GM12878 (cell line): ENCODE measurements around the gene COL4A1. TPM values are rescaled to one million over a fixed set of nuclear protein-coding genes. Genes with fewer than 3 reads are reported as not detected.

Experiments
- ATAC-seq: fragments of 200-7000 bp; cut with Tn5 transposase; 3 replicates; pipeline ENCODE4 v1.9.1; 2020; ENCODE audit warnings: mild to moderate bottlenecking, moderate library complexity
- BruUV-seq: library from RNA; stranded (reverse); fragments of 400-500 nt; replicated peaks from 2 replicates; lab custom pipeline; 2021; lab: Mats Ljungman, UMichigan
- CTCF ChIA-PET: fragments of 300-600 bp; sonication (Branson Sonifier 250); formaldehyde crosslinking; extraction: SDS; loops from one replicate; lab custom pipeline; 2021; ENCODE audit warnings: inconsistent platforms; lab: Yijun Ruan, JAX
- POLR2A ChIA-PET: fragments of 350-600 bp; formaldehyde crosslinking; extraction: SDS; loops from one replicate; lab custom pipeline; 2021; ENCODE audit warnings: inconsistent platforms; lab: Charles Lee
- RAD21 ChIA-PET: fragments of 300-600 bp; sonication (Branson Sonifier 250); formaldehyde crosslinking; loops from one replicate; lab custom pipeline; 2023; ENCODE audit warnings: antibody characterized with exemption; ENCODE audit not compliant: unreplicated experiment; lab: Charles Lee
- SMC1A ChIA-PET: fragments of 300-600 bp; sonication (Branson Sonifier 250); formaldehyde crosslinking; loops from one replicate; lab custom pipeline; 2023; ENCODE audit not compliant: unreplicated experiment, uncharacterized antibody; lab: Charles Lee
- DNase-seq: peaks from one replicate; pipeline ENCODE4 v3.0.0-alpha.2; 2011; ENCODE audit warnings: low read depth, low spot score
- FAIRE-seq: peaks from 3 replicates; lab custom pipeline; 2011; peaks lifted over from hg19 to GRCh38; lab: Jason Lieb, UNC
- H2AFZ ChIP-seq: 2 replicates; pipeline ENCODE4 v1.6.0; 2011; ENCODE audit warnings: low read depth, low read length, control low read depth; ENCODE audit not compliant: control insufficient read depth
- H3K27ac ChIP-seq: 2 replicates; pipeline ENCODE4 v1.5.1; 2011; ENCODE audit warnings: control low read depth; ENCODE audit not compliant: control insufficient read depth, insufficient read depth
- H3K27me3 ChIP-seq, 2 experiments: replicated peaks in 1 of 2; 2 replicates each; pipeline versions ENCODE4 v1.6.0 to v1.6.1; 2011; ENCODE audit warnings: low read length in 1 of 2; ENCODE audit not compliant: control insufficient read depth in 2 of 2, insufficient read depth in 2 of 2
- H3K36me3 ChIP-seq, 2 experiments: 2 replicates each; pipeline ENCODE4 v1.5.1; 2011; ENCODE audit warnings: low read length in 1 of 2; ENCODE audit not compliant: control insufficient read depth in 2 of 2, insufficient read depth in 2 of 2
- H3K4me1 ChIP-seq: 2 replicates; pipeline ENCODE4 v1.6.1; 2011; ENCODE audit warnings: mild to moderate bottlenecking, low read length, moderate library complexity, mixed read lengths; ENCODE audit not compliant: control insufficient read depth, insufficient read depth
- H3K4me2 ChIP-seq: 2 replicates; pipeline ENCODE4 v1.6.0; 2011; ENCODE audit warnings: control low read depth; ENCODE audit not compliant: control insufficient read depth, insufficient read depth
- H3K4me3 ChIP-seq: fragments of 200-600 bp; sonication (generic); 2 replicates; pipeline ENCODE4 v1.5.1; 2016
- H3K79me2 ChIP-seq: 2 replicates; pipeline ENCODE4 v1.6.0; 2011; ENCODE audit warnings: low read length; ENCODE audit not compliant: control insufficient read depth, insufficient read depth
- H3K9ac ChIP-seq: 2 replicates; pipeline ENCODE4 v1.8.0; 2011; ENCODE audit warnings: low read length, control low read depth, mixed read lengths; ENCODE audit not compliant: control insufficient read depth, insufficient read depth
- H3K9me3 ChIP-seq: replicated peaks from 3 replicates; pipeline ENCODE4 v1.5.1; 2011; ENCODE audit warnings: mild to moderate bottlenecking, low read length; ENCODE audit not compliant: control insufficient read depth, insufficient read depth
- H4K20me1 ChIP-seq: 2 replicates; pipeline ENCODE4 v1.6.0; 2011; ENCODE audit not compliant: control insufficient read depth, insufficient read depth
- CBX3 ChIP-seq: fragments of 200-600 bp; sonication (generic); IDR thresholded peaks from 2 replicates; pipeline ENCODE4 v1.6.1; 2016; ENCODE audit warnings: low read depth, borderline replicate concordance
- CHD2 ChIP-seq: IDR thresholded peaks from 2 replicates; pipeline ENCODE4 v1.6.1; 2011; ENCODE audit warnings: low read depth, low read length, improper control_type of control experiment, borderline replicate concordance
- CTCF ChIP-seq, 3 experiments: IDR thresholded peaks in 2 of 3; conservative IDR thresholded peaks in 1 of 3; 2 replicates each; pipeline ENCODE4 v1.5.1; 2011; ENCODE audit warnings: low read depth in 3 of 3, low read length in 3 of 3, mild to moderate bottlenecking in 3 of 3, control low read depth in 2 of 3, moderate library complexity in 2 of 3, inconsistent platforms in 1 of 3, mixed read lengths in 1 of 3; ENCODE audit not compliant: control insufficient read depth in 2 of 3, insufficient read depth in 1 of 3; ENCODE audit errors: extremely low read depth in 1 of 3
- ELK1 ChIP-seq: IDR thresholded peaks from 2 replicates; pipeline ENCODE4 v1.6.1; 2012; ENCODE audit warnings: low read depth, low read length, improper control_type of control experiment
- MAX ChIP-seq: IDR thresholded peaks from 2 replicates; pipeline ENCODE4 v1.6.1; 2012; ENCODE audit warnings: low read depth, low read length, improper control_type of control experiment
- MEF2B ChIP-seq: fragments of 450-650 bp; IDR thresholded peaks from 2 replicates; pipeline ENCODE4 v1.6.1; 2018; ENCODE audit warnings: mild to moderate bottlenecking, moderate library complexity; ENCODE audit not compliant: partially characterized antibody, poor library complexity, severe bottlenecking
- MXI1 ChIP-seq: fragments of 150-350 bp; IDR thresholded peaks from 2 replicates; pipeline ENCODE4 v1.6.1; 2011; ENCODE audit warnings: low read depth, mild to moderate bottlenecking, inconsistent platforms, low read length, improper control_type of control experiment
- POLR2A ChIP-seq: IDR thresholded peaks from 2 replicates; pipeline ENCODE4 v1.6.1; 2011; ENCODE audit warnings: low read depth, mild to moderate bottlenecking, low read length
- POU2F2 ChIP-seq: IDR thresholded peaks from 3 replicates; pipeline ENCODE4 v1.6.1; 2011; ENCODE audit warnings: low read depth, mild to moderate bottlenecking, low read length, borderline replicate concordance
- RBBP5 ChIP-seq: fragments of 200-600 bp; sonication (generic); conservative IDR thresholded peaks from 2 replicates; pipeline ENCODE4 v1.6.1; 2016
- RCOR1 ChIP-seq: conservative IDR thresholded peaks from 2 replicates; pipeline ENCODE4 v1.6.1; 2012; ENCODE audit warnings: low read depth, low read length, improper control_type of control experiment
- SPI1 ChIP-seq: IDR thresholded peaks from 2 replicates; pipeline ENCODE4 v1.6.1; 2011; ENCODE audit warnings: low read depth, mild to moderate bottlenecking, low read length, moderate library complexity, borderline replicate concordance; ENCODE audit not compliant: insufficient read depth
- WRNIP1 ChIP-seq: IDR thresholded peaks from 2 replicates; pipeline ENCODE4 v1.6.1; 2011; ENCODE audit warnings: low read depth, low read length, improper control_type of control experiment, borderline replicate concordance
- YBX1 ChIP-seq: fragments of 450-650 bp; IDR thresholded peaks from 2 replicates; pipeline ENCODE4 v1.6.1; 2016; ENCODE audit warnings: antibody characterized with exemption
- ZNF217 ChIP-seq: fragments of 450-650 bp; IDR thresholded peaks from 2 replicates; pipeline ENCODE4 v1.6.1; 2017; ENCODE audit warnings: antibody characterized with exemption, mild to moderate bottlenecking
- WGBS: methylation state at CpG from one replicate; pipeline ENCODE4 v1.1.6; 2016; ENCODE audit warnings: low lambda C conversion rate; ENCODE audit not compliant: insufficient replicate concordance, insufficient coverage; ENCODE audit errors: missing lambda C conversion rate; 5-methylcytosine and 5-hydroxymethylcytosine counted together
- in situ Hi-C: fragments of 300-500 bp; cut with MboI; formaldehyde crosslinking; loops from 9 replicates; pipeline ENCODE4 v1.14.3; 2018; ENCODE audit warnings: mixed read lengths
- intact Hi-C: fragments of 100-400 bp; cut with micrococcal nuclease; formaldehyde crosslinking; loops from one replicate; pipeline ENCODE4 v1.14.2; 2022; ENCODE audit not compliant: unreplicated experiment
- polyA plus RNA-seq, 11 experiments: library from polyadenylated mRNA; depleted of rRNA in 4 of 11; unstranded in 6 of 11; stranded (reverse) in 5 of 11; fragments of >200 nt; fragmentation: Nextera tagmentation in 4 of 11; fragmentation: Illumina TruSeq in 1 of 11; extraction: Ambion mirVana in 4 of 11; extraction: Trizol in 1 of 11; gene quantifications; 1 replicate in 1 of 11; 2 replicates in 10 of 11; pipeline versions ENCODE4 v1.2.1 to v1.2.3, GENCODE V29; 2011 to 2016; ENCODE audit warnings: inconsistent platforms in 2 of 11, missing spikeins in 2 of 11, low read depth in 1 of 11
- total RNA-seq, 4 experiments: library from RNA; depleted of rRNA in 3 of 4; stranded (reverse); fragments of >200 nt in 3 of 4; fragmentation: Illumina TruSeq in 1 of 4; extraction: Trizol in 1 of 4; gene quantifications; 2 replicates each; pipeline versions ENCODE4 v1.2.1 to v1.2.3, GENCODE V29; 2013 to 2021

COL4A1 gene
- total and polyA plus RNA-seq, 10 of the 15 experiments (the other 5 are each of a cell fraction or from before 2014, with no cell fraction given), result 0.07 to 0.31 (median 0.13) TPM; not detected in 6

GRCh38 chr13:110270507-110270906, 36.5 kb downstream of the COL4A1 start:
- ATAC-seq (no peak), FAIRE-seq (no peak), DNase-seq (no peak)
- H2AFZ ChIP-seq, result no peak overlapping the region
- H3K4me2 ChIP-seq, result no peak overlapping the region
- no peaks in the 10 kb centered on the region for H3K36me3 ChIP-seq
- H3K9me3 ChIP-seq, result no peaks in the 10 kb centered on the region
- in situ Hi-C loops, result no loop called here
- no peak overlapping the region for H3K4me3 ChIP-seq
- peaks cover 3 to 4% of the 10 kb centered on the region in 2 experiments; a peak in 3 of 4 replicates for H3K27me3 ChIP-seq
- CTCF ChIA-PET, result interaction anchor here (1.0 kb wide), 1 partner anchor 10 kb away, joined by 4 read pairs; no protein-coding TSS in a partner anchor
- 37% methylated on average over 7 of the region's 7 CpGs for WGBS
- no peaks in the 10 kb centered on the region for H3K4me1 ChIP-seq
- POLR2A ChIA-PET, result no interaction called here
- no peak for TF ChIP-seq SPI1
- TF ChIP-seq POU2F2, result no peak
- no peak overlapping the region for H3K9ac ChIP-seq
- RAD21 ChIA-PET, result no interaction called here
- H3K79me2 ChIP-seq, result no peaks in the 10 kb centered on the region
- no TSS peak for BruUV-seq
- H4K20me1 ChIP-seq, result no peaks in the 10 kb centered on the region
- no peak overlapping the region for H3K27ac ChIP-seq
- intact Hi-C loops, result no loop called here
- SMC1A ChIA-PET, result interaction anchor here (0.9 kb wide), 1 partner anchor 23 kb away, joined by 3 read pairs; no protein-coding TSS in a partner anchor

GRCh38 chr13:110269509-110270185, 37.3 kb downstream of the COL4A1 start:
- intact Hi-C loops (no loop called here), in situ Hi-C loops (no loop called here)
- ChIA-PET CTCF (interaction anchor here (1.7 kb wide), 1 partner anchor 142 kb away, joined by 6 read pairs; no protein-coding TSS in a partner anchor), SMC1A (no interaction called here), RAD21 (no interaction called here), POLR2A (no interaction called here)
- Histone ChIP-seq H2AFZ (no peak overlapping the region), H4K20me1 (no peaks in the 10 kb centered on the region), H3K4me1 (no peaks in the 10 kb centered on the region), H3K4me2 (no peak overlapping the region), H3K36me3 (no peaks in the 10 kb centered on the region), H3K27ac (no peak overlapping the region), H3K9ac (no peak overlapping the region), H3K9me3 (no peaks in the 10 kb centered on the region), H3K79me2 (no peaks in the 10 kb centered on the region), H3K4me3 (no peak overlapping the region), H3K27me3 (peaks cover 3 to 4% of the 10 kb centered on the region in 2 experiments; a peak in 3 of 4 replicates)
- no peak for DNase-seq
- FAIRE-seq, result no peak
- ATAC-seq, result no peak
- 32% methylated on average over 14 of the region's 14 CpGs for WGBS
- BruUV-seq, result no TSS peak
- TF ChIP-seq ZNF217 (no peak), RCOR1 (no peak), CBX3 (no peak), MAX (no peak), CTCF (IDR thresholded peaks at IDR 0.05 in 2 of 3, conservative IDR thresholded peaks at IDR 0.05 in 1 of 3; ENCODE audit: control insufficient read depth in 2 of 3, extremely low read depth in 1 of 3, insufficient read depth in 1 of 3, low read depth in 3 of 3, low read length in 3 of 3) (no peak), MEF2B (no peak), ELK1 (no peak), CHD2 (no peak), RBBP5 (no peak), MXI1 (no peak), WRNIP1 (no peak), POLR2A (no peak), YBX1 (no peak)
